Esophagus squamous epithelium (tissue), 5 donors: ENCODE data around the gene SERPINB7. TPM values are rescaled to one million over a fixed set of nuclear protein-coding genes. Genes with fewer than 3 reads are reported as not detected.

Experiments used
- DNase-seq: peaks from one replicate; lab custom pipeline; 2025; lab: John Stamatoyannopoulos, UW
- H3K27ac ChIP-seq, 4 donors: fragments of 200-600 bp; sonication (generic); one replicate each; pipeline ENCODE4 v1.5.1; 2016 to 2019; ENCODE audit warnings: mild to moderate bottlenecking in 1 of 4
- H3K27me3 ChIP-seq, 4 donors: fragments of 200-600 bp; sonication (generic); 1 replicate in 3 of 4; 2 replicates in 1 of 4; pipeline versions ENCODE4 v1.5.1 to v1.6.0; 2017 to 2021; ENCODE audit warnings: antibody characterized with exemption in 1 of 4
- H3K36me3 ChIP-seq, 3 donors: fragments of 200-600 bp; sonication (generic); one replicate each; pipeline ENCODE4 v1.5.1; 2016 to 2019
- H3K4me1 ChIP-seq, 3 donors: fragments of 200-600 bp; sonication (generic); one replicate each; pipeline ENCODE4 v1.5.1; 2017 to 2019
- H3K4me3 ChIP-seq, 4 donors: fragments of 200-600 bp; sonication (generic); 1 replicate in 3 of 4; 2 replicates in 1 of 4; pipeline ENCODE4 v1.5.1; 2016 to 2019; ENCODE audit warnings: mild to moderate bottlenecking in 2 of 4, moderate library complexity in 1 of 4
- H3K9me3 ChIP-seq, 3 donors: fragments of 200-600 bp; sonication (generic); one replicate each; pipeline ENCODE4 v1.5.1; 2016 to 2019
- POLR2A ChIP-seq, 4 donors: fragments of 450-650 bp; IDR thresholded peaks; one replicate each; pipeline ENCODE4 v1.6.1; 2017; ENCODE audit warnings: antibody characterized with exemption in 4 of 4, mild to moderate bottlenecking in 4 of 4, moderate library complexity in 3 of 4
- WGBS, 2 donors: methylation state at CpG; one replicate each; pipeline ENCODE4 v1.1.5; 2018; 5-methylcytosine and 5-hydroxymethylcytosine counted together
- intact Hi-C: fragments of 100-400 bp; cut with DNase I; formaldehyde crosslinking; loops from one replicate; pipeline ENCODE4 v1.15.0; 2022
- total RNA-seq, 4 donors: library from RNA; depleted of rRNA; stranded (reverse); fragments of >200 nt; gene quantifications; one replicate each; pipeline ENCODE4 v1.1.0, GENCODE V29; 2016
- TF ChIP-seq, protein P1 (sequence below), 6 experiments: fragments of 450-650 bp in 4 of 6; fragments of 200-600 bp in 2 of 6; sonication (generic) in 2 of 6; IDR thresholded peaks; one replicate each; pipeline ENCODE4 v1.5.1; 2016 to 2019; ENCODE audit warnings: antibody characterized with exemption in 6 of 6, mild to moderate bottlenecking in 4 of 6, moderate library complexity in 4 of 6
- donor health status: DM: yes; HTN: yes; CAD: no.

Gene SERPINB7
- total RNA-seq, 4 donors from 2014 or later = 0.21 to 1.6 (median 1.1) TPM; not detected in 1

DNA sequence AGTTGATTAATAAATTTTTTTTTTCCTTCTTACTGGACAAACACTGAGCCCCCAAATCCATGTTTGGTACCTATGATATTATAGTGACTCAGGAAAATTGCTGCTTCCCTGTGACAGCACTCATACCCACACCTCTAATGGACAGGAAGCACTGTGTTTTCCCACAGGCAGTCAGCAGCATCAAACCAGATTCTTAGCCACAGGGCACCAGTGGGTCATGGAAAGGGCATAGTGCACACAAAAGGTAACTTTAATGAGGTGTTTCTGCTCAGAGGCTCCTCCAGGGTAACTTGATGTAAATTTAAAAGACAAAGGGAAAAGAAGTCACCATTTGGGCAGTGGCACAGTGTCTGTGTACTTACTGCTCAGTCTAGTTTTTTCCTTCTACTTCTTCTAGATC, 38.3 kb upstream of the SERPINB7 start:
- intact Hi-C loops = no loop called here
- H3K9me3 ChIP-seq = no peaks in the 10 kb centered on the region
- no peak overlapping the region for H3K4me3 ChIP-seq
- no peak for TF ChIP-seq POLR2A (IDR thresholded peaks at IDR 0.05)
- TF ChIP-seq, protein P1, sequence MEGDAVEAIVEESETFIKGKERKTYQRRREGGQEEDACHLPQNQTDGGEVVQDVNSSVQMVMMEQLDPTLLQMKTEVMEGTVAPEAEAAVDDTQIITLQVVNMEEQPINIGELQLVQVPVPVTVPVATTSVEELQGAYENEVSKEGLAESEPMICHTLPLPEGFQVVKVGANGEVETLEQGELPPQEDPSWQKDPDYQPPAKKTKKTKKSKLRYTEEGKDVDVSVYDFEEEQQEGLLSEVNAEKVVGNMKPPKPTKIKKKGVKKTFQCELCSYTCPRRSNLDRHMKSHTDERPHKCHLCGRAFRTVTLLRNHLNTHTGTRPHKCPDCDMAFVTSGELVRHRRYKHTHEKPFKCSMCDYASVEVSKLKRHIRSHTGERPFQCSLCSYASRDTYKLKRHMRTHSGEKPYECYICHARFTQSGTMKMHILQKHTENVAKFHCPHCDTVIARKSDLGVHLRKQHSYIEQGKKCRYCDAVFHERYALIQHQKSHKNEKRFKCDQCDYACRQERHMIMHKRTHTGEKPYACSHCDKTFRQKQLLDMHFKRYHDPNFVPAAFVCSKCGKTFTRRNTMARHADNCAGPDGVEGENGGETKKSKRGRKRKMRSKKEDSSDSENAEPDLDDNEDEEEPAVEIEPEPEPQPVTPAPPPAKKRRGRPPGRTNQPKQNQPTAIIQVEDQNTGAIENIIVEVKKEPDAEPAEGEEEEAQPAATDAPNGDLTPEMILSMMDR (IDR thresholded peaks at IDR 0.05) = no peak
- H3K4me1 ChIP-seq = peaks cover 0 to 36% (median 2%) of the 10 kb centered on the region in 3 donors
- H3K27ac ChIP-seq = peak overlapping the region in 3 of 4 donors; percentile 75 to 83 (median 78)
- H3K36me3 ChIP-seq = no peaks in the 10 kb centered on the region
- DNase-seq = no peak
- H3K27me3 ChIP-seq = no peaks in the 10 kb centered on the region

GRCh38 chr18:63741769-63742168, 33.4 kb upstream of the SERPINB7 start:
- H3K4me1 ChIP-seq = peaks cover 0 to 15% (median 0%) of the 10 kb centered on the region in 3 donors
- H3K27me3 ChIP-seq = no peaks in the 10 kb centered on the region
- H3K9me3 ChIP-seq = no peaks in the 10 kb centered on the region
- TF ChIP-seq POLR2A (IDR thresholded peaks at IDR 0.05) = no peak
- TF ChIP-seq, protein P1 (IDR thresholded peaks at IDR 0.05) = peak in 4 of 6 experiments; percentile 46 to 82 (median 56)
- no peaks in the 10 kb centered on the region for H3K36me3 ChIP-seq
- H3K27ac ChIP-seq = no peak overlapping the region
- intact Hi-C loops = loop anchor here (5.0 to 10.0 kb wide), 2 partner anchors 101 to 227 kb away; no protein-coding TSS in a partner anchor
- DNase-seq = no peak
- H3K4me3 ChIP-seq = no peak overlapping the region
- WGBS, 2 donors = 29 to 30% methylated on average over 4 of the region's 4 CpGs

DNA sequence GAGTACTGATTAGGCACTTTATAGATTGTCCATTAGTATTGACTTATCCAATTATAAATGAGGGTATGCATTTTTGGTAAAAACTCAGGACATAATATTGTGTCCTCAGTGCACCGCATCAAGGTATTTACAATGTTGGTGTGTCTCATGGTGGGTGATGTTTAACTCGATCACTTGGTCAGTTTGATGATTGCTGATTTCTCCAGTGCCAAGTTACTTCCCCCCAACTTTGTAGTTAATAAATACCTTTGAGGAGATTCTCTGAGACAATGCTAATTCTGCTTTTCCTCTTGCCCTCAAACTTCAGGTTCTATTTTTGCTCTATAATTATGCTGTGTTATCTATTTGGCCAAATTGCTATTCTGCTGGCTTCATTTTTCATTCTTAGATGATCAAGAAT, 28.2 kb upstream of the SERPINB7 start:
- no peak for TF ChIP-seq POLR2A (IDR thresholded peaks at IDR 0.05)
- TF ChIP-seq, protein P1 (IDR thresholded peaks at IDR 0.05) = no peak
- H3K4me3 ChIP-seq = no peak overlapping the region
- WGBS, 2 donors = 95 to 96% methylated on average over 2 of the region's 2 CpGs
- no peaks in the 10 kb centered on the region for H3K36me3 ChIP-seq
- H3K9me3 ChIP-seq = no peaks in the 10 kb centered on the region
- H3K27me3 ChIP-seq = no peaks in the 10 kb centered on the region
- no peak overlapping the region for H3K27ac ChIP-seq
- H3K4me1 ChIP-seq = peaks cover 0 to 3% (median 0%) of the 10 kb centered on the region in 3 donors
- intact Hi-C loops = loop anchor here (10.0 kb wide), 1 partner anchor 232 kb away; no protein-coding TSS in a partner anchor
- no peak for DNase-seq

DNA sequence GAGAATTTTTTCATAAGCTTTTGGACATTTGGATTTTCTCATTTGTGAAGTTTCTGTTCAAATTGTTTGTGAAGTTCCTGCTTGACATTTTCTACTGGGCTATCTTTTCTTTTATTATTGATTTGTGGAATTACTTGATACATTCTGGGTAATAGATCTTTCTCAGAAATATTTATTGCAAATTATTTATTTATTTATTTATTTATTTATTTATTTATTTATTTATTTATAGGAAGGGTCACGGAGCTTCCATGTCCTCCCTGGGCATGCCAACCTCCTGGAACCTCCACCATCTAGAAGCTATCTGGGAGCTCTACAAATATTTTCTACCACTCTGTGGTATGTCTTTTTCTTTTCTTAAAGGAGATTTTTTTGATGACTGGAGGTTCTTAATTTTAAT, 25.7 kb upstream of the SERPINB7 start:
- intact Hi-C loops = loop anchor here (10.0 kb wide), 1 partner anchor 235 kb away; no protein-coding TSS in a partner anchor
- Histone ChIP-seq H3K36me3 (no peaks in the 10 kb centered on the region), H3K27me3 (no peaks in the 10 kb centered on the region), H3K27ac (no peak overlapping the region), H3K4me1 (no peaks in the 10 kb centered on the region), H3K4me3 (no peak overlapping the region), H3K9me3 (no peaks in the 10 kb centered on the region)
- TF ChIP-seq, protein P1 (IDR thresholded peaks at IDR 0.05) = no peak
- no peak for TF ChIP-seq POLR2A (IDR thresholded peaks at IDR 0.05)
- WGBS, 2 donors = 67 to 75% methylated on average over 1 of the region's 1 CpG
- no peak for DNase-seq

- Histone ChIP-seq H3K4me1 (no peaks in the 10 kb centered on the region), H3K27ac (no peak overlapping the region), H3K36me3 (no peaks in the 10 kb centered on the region), H3K4me3 (no peak overlapping the region), H3K9me3 (no peaks in the 10 kb centered on the region), H3K27me3 (no peaks in the 10 kb centered on the region)
- no peak for TF ChIP-seq POLR2A (IDR thresholded peaks at IDR 0.05)
- TF ChIP-seq, protein P1 (IDR thresholded peaks at IDR 0.05) = no peak
- WGBS, 2 donors = 55 to 85% methylated on average over 2 of the region's 2 CpGs
- intact Hi-C loops = no loop called here
- no peak for DNase-seq
These were observed 22.6 kb upstream of the SERPINB7 start for GRCh38 chr18:63752636-63753035.
